D721Med (cell line): ENCODE results near the gene REV3L.

Experiments used
- DNase-seq: peaks from one replicate; pipeline ENCODE4 v3.0.0; 2011; ENCODE audit warnings: low spot score; ENCODE audit not compliant: insufficient read length
- FAIRE-seq: peaks from 2 replicates; lab custom pipeline; 2011; peaks lifted over from hg19 to GRCh38; lab: Jason Lieb, UNC
- TF ChIP-seq, protein P1 (sequence below): IDR thresholded peaks from 2 replicates; pipeline ENCODE4 v1.5.1; 2012; ENCODE audit warnings: mild to moderate bottlenecking, control low read depth; ENCODE audit not compliant: insufficient read depth; ENCODE audit errors: missing control alignments

Gene REV3L, protein sequence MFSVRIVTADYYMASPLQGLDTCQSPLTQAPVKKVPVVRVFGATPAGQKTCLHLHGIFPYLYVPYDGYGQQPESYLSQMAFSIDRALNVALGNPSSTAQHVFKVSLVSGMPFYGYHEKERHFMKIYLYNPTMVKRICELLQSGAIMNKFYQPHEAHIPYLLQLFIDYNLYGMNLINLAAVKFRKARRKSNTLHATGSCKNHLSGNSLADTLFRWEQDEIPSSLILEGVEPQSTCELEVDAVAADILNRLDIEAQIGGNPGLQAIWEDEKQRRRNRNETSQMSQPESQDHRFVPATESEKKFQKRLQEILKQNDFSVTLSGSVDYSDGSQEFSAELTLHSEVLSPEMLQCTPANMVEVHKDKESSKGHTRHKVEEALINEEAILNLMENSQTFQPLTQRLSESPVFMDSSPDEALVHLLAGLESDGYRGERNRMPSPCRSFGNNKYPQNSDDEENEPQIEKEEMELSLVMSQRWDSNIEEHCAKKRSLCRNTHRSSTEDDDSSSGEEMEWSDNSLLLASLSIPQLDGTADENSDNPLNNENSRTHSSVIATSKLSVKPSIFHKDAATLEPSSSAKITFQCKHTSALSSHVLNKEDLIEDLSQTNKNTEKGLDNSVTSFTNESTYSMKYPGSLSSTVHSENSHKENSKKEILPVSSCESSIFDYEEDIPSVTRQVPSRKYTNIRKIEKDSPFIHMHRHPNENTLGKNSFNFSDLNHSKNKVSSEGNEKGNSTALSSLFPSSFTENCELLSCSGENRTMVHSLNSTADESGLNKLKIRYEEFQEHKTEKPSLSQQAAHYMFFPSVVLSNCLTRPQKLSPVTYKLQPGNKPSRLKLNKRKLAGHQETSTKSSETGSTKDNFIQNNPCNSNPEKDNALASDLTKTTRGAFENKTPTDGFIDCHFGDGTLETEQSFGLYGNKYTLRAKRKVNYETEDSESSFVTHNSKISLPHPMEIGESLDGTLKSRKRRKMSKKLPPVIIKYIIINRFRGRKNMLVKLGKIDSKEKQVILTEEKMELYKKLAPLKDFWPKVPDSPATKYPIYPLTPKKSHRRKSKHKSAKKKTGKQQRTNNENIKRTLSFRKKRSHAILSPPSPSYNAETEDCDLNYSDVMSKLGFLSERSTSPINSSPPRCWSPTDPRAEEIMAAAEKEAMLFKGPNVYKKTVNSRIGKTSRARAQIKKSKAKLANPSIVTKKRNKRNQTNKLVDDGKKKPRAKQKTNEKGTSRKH (N-terminal part only)

GRCh38 chr6:111482959-111483735 lies at the start of gene REV3L:
Gene REV3L, minus strand, starts transcription at chr6:111483218. Its CDS starts 330 bp downstream, at chr6:111482888.
- TF ChIP-seq, protein P1, sequence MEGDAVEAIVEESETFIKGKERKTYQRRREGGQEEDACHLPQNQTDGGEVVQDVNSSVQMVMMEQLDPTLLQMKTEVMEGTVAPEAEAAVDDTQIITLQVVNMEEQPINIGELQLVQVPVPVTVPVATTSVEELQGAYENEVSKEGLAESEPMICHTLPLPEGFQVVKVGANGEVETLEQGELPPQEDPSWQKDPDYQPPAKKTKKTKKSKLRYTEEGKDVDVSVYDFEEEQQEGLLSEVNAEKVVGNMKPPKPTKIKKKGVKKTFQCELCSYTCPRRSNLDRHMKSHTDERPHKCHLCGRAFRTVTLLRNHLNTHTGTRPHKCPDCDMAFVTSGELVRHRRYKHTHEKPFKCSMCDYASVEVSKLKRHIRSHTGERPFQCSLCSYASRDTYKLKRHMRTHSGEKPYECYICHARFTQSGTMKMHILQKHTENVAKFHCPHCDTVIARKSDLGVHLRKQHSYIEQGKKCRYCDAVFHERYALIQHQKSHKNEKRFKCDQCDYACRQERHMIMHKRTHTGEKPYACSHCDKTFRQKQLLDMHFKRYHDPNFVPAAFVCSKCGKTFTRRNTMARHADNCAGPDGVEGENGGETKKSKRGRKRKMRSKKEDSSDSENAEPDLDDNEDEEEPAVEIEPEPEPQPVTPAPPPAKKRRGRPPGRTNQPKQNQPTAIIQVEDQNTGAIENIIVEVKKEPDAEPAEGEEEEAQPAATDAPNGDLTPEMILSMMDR = no peak
- FAIRE-seq (no peak), DNase-seq (peak; percentile 29)

DNA sequence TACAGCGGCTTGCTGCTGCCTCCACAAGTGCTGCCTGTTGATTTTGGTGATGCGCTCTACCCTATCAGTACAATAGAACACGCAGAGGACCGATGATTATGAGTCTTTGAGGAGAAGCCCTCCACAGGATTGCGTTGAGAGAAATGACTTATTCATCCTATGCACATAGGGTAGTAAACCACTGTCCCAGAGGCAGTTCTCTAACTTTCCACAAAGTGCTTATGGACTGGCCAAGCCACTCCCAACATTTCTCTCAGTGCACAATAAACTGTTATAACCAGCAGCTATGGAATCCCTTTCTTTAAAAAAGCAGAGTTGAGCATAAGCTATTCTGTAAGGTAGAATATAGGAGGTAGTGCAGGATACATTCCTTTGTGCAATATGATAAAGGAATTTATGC lies 48.2 kb upstream of the REV3L start:
- TF ChIP-seq, protein P1 = no peak
- DNase-seq (no peak), FAIRE-seq (no peak)

DNA sequence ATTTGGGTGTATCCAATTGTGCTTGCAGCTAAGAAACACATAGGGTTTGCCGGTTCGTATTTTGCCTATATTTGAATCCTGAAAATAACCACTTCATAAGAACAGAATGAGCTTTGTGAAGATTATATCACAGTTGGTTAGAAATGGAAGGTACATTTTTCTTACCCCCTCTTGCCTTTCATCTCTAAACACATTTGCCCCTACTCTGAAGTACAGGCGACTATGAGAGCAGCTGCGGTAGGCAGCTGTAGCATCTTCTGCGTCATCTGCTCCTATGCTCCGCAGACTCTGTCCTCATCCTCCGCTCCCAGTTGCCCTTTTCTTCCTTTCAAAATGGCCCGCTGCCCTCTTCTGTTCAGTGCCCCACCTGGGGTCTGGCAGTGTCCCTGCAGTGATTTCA lies 47.6 kb upstream of the REV3L start:
- TF ChIP-seq, protein P1 = peak; percentile 4
- DNase-seq (no peak), FAIRE-seq (no peak)

- TF ChIP-seq, protein P1 = no peak
- no peak for FAIRE-seq
- DNase-seq = no peak
Observed at GRCh38 chr6:111530218-111530617, 47.2 kb upstream of the REV3L start.

- TF ChIP-seq, protein P1 = no peak
- FAIRE-seq (no peak), DNase-seq (no peak)
Observed at GRCh38 chr6:111527367-111527766, 44.3 kb upstream of the REV3L start.

DNA sequence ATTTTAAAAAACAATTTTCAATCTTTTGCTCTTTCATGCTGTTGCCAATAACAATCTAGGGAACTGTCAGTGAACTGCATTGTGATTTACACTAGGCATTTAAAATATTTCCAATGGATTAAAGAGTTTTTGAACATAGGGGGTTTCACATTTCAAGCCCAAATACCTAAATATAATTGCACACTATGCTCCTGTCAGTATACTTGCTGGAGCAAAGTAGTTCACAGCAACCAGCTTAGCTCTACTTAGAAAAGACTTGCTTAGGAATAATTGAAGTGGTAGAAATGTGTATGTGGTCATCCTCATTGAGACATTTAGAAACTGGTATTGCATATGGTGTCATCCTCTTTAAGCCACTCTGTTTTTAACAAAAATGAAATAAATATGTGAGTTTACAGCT lies 41.7 kb upstream of the REV3L start:
- DNase-seq = no peak
- TF ChIP-seq, protein P1 = no peak
- no peak for FAIRE-seq
